HuH-7 (cell line): ENCODE measurements around the gene SF3B1.
"Not testable (repeated sequence)": the region's sequence is repeated elsewhere in the genome, so short reads cannot be mapped to it uniquely, and the experiment has no call there.

Experiments
- DNase-seq: peaks from one replicate; pipeline ENCODE4 v3.0.0; 2011; ENCODE audit warnings: low spot score

Gene SF3B1

GRCh38 chr2:197343968-197344367 is 90.9 kb downstream of the SF3B1 start:
- DNase-seq, result not testable (repeated sequence)

- no peak for DNase-seq
Measured at GRCh38 chr2:197340591-197340990, 94.2 kb downstream of the SF3B1 start.
